Stimulated activated naive CD4-positive, alpha-beta T cell (primary cell): ENCODE measurements around the gene ANXA7.
"Not testable (repeated sequence)": the region's sequence is repeated elsewhere in the genome, so short reads cannot be mapped to it uniquely, and the experiment has no call there.

Experiments used
- DNase-seq, 6 experiments: peaks; one replicate each; lab custom pipeline; 2025; lab: John Stamatoyannopoulos, UW

ANXA7 gene

DNA sequence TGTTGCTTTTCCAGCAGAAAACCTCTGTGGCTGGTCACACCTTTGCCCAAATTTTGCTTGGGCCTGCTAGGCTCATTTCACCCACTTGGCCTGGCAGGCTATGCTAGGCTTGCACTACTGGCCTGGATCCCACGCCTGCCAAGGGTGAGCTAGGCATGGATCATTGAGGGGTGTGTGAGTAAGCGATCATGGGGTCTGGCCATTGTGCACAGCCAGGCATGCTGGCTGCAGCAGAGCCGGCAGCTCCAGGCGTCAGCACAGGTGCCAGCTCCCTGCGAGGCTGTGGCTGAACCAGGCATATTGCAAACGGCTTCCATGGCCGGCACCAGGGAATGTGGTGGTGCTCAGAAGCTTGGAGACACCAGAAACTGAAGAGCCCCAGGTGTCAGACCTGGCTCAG lies 74.4 kb downstream of the ANXA7 start:
- no peak for DNase-seq

DNA sequence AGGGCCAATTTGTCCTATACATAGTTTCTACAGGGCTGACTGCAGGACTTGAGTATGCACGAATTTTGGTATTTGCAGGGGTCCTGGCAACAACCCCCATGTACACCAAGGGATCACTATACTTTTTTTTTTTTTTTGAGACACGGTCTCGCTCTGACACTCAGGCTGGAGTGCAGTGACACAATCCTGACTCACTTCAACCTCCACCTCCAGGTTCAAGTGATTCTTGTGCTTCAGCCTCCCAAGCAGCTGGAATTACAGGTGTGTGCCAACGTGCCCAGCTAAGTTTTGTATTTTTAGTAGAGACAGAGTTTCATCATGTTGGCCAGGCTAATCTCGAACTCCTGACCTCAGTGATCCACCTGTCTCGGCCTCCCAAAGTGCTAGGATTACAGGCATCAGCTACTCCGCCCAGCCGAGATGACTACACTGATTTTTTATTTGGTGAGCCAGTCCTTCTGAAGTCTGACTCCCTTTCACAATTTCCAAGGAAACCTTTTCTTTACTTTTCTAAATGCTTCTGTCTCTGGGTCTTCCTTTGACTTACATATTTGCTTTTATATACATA lies 75.0 kb downstream of the ANXA7 start:
- no peak for DNase-seq

DNA sequence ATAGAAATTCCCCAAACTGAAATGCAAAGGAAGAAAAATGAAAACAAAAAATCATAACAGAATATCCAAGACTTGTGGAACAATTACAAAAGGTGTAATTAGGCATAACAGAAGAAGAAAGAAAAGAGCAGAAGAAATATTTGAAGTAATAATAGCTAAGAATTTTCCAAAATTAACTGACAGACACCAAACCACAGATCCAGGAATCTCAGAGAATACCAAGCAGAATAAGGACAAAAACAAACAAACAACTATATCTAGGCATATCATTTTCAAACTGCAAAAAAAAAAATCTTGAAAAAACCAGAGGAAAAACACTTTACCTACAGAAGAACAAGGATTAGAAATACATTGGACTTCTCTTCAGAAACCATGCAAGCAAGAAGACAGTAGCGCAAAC lies 80.7 kb downstream of the ANXA7 start:
- DNase-seq: no peak

DNA sequence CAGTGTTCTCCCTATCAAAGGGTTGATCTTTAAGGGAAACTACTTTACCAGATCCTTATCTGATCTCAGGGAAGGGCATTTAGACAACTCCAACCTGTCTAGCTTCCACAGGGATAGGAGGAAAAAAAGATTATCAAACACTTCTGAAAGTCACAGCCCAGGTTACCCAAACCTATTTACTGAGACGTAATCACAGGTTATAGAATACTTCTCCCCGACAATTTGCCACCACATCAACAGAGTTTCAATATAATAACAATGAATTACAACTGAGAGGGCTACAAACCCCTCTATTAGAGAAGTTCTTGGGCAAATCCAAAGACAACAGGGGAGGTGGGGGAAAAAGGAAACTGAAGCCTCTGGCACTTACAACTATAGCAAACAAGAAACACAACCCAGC lies 81.5 kb downstream of the ANXA7 start:
- no peak for DNase-seq

- DNase-seq: not testable (repeated sequence)
Observed at GRCh38 chr10:73328523-73328922, 85.3 kb downstream of the ANXA7 start.

DNA sequence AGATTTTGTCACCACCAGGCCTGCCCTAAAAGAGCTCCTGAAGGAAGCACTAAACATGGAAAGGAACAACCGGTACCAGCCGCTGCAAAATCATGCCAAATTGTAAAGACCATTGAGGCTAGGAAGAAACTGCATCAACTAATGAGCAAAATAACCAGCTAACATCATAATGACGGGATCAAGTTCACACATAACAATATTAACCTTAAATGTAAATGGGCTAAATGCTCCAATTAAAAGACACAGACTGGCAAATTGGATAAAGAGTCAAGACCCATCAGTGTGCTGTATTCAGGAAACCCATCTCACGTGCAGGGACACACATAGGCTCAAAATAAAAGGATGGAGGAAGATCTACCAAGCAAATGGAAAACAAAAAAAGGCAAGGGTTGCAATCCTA lies 88.6 kb downstream of the ANXA7 start:
- DNase-seq: not testable (repeated sequence)
